Measurements from ENCODE around the gene CERT1.

GRCh38 chr5:75524591-75524990, 13.2 kb upstream of the CERT1 start:
- no peak for TF ChIP-seq CTCF (IDR thresholded peaks at IDR 0.05)
- no peak for TF ChIP-seq POLR2A (IDR thresholded peaks at IDR 0.05)

Measured in tibial nerve (tissue), 3 donors.